ENCODE data around the gene PRKD2. TPM values are rescaled to one million over a fixed set of nuclear protein-coding genes. Genes with fewer than 3 reads are reported as not detected.

The PRKD2 gene
- total RNA-seq, 2 donors from 2014 or later, result 18.9 to 58.3 TPM

DNA sequence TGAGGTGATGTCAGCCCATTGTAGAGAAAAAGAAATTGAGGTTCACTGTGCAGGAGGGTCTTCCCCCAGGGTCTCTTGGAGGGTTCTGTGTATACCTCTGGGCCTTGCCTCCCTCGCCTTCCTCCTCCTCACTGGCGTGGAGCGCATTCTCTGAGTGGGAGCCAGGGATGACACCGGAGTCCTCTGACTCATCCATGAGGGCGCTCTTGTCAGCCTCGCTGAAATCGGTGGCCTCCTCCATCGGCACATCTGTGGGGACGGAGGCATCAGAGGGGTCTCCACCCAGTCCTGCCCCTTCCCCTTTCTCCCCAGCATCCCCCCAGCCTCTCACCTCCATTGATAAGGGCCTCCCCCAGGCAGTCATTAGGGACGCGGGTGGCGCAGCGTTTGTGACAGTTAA, 16.2 kb downstream of the PRKD2 start:
- peaks cover 0 to 34% of the 10 kb centered on the region in 2 donors for H3K36me3 ChIP-seq (replicated peaks in 1 of 2; ENCODE audit: insufficient read depth in 1 of 2, low read depth in 2 of 2)
- no peak overlapping the region for H3K4me3 ChIP-seq
- 95 to 96% methylated on average over 12 to 13 of the region's 13 CpGs for WGBS, 2 donors

DNA sequence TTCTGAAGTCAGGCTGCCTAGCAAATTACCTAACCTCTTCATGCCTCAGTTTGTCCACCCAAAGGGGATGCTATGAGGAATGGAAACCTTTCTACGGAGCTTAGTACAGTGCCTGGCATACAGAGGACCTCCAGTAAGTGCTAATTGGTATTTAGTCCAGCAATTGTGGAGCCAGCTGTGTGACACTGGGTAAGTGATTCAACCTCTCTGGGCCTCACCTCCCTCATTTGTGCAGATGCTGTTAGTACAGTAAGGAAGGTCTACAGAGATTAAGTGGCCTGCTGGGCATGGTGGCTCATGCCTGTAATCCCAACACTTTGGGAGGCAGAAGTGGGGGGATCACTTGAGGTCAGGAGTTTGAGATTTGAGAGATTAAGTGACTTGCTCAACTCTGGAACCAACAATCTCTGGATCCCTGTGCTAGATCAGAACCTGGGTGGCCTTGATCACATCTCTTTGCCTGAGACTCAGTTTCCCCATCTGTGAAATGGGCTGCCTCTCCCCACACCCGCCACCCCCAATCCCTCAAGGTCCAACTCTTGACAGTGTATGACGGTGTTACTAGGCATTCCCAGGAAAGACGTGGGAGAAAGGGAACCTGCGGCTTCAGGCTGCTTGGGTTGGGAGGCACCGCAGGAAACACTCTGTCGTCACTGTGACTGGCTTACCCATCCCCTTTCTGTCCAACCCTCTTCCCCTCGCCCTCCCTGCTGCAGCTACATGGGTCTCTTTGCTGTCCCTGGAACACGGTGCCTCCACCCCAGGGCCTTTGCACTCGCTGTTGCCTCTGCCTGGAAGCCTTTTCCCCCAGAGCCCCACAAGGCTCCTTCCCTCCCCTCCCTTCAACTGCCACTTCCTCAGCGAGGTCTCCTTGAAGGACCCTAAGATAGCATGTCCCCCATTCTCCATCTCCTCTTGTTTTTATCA, 18.3 kb downstream of the PRKD2 start:
- WGBS, 2 donors, result 95 to 97% methylated on average over 11 of the region's 11 CpGs
- peaks cover 8% of the 10 kb centered on the region for H3K4me1 ChIP-seq
- no peak overlapping the region for H3K27ac ChIP-seq
- H3K9me3 ChIP-seq, result no peaks in the 10 kb centered on the region
- ATAC-seq (no peak), DNase-seq (no peak)
- H3K36me3 ChIP-seq (replicated peaks in 1 of 2; ENCODE audit: insufficient read depth in 1 of 2, low read depth in 2 of 2), result peaks cover 5 to 35% of the 10 kb centered on the region in 2 donors
- H3K4me3 ChIP-seq, result no peak overlapping the region
- H3K27me3 ChIP-seq, result no peaks in the 10 kb centered on the region
- intact Hi-C loops (cut with DNase I), result no loop called here
- TF ChIP-seq POLR2A (IDR thresholded peaks at IDR 0.05) (no peak), CTCF (IDR thresholded peaks at IDR 0.05) (no peak)

More for the DNA sequence above, 16.2 kb downstream of the PRKD2 start:
- H3K27ac ChIP-seq, result no peak overlapping the region
- ATAC-seq (no peak), DNase-seq (no peak)
- no peaks in the 10 kb centered on the region for H3K27me3 ChIP-seq
- peaks cover 8% of the 10 kb centered on the region for H3K4me1 ChIP-seq
- intact Hi-C loops (cut with DNase I), result no loop called here
- no peaks in the 10 kb centered on the region for H3K9me3 ChIP-seq
- TF ChIP-seq CTCF (IDR thresholded peaks at IDR 0.05) (no peak), POLR2A (IDR thresholded peaks at IDR 0.05) (no peak)

DNA sequence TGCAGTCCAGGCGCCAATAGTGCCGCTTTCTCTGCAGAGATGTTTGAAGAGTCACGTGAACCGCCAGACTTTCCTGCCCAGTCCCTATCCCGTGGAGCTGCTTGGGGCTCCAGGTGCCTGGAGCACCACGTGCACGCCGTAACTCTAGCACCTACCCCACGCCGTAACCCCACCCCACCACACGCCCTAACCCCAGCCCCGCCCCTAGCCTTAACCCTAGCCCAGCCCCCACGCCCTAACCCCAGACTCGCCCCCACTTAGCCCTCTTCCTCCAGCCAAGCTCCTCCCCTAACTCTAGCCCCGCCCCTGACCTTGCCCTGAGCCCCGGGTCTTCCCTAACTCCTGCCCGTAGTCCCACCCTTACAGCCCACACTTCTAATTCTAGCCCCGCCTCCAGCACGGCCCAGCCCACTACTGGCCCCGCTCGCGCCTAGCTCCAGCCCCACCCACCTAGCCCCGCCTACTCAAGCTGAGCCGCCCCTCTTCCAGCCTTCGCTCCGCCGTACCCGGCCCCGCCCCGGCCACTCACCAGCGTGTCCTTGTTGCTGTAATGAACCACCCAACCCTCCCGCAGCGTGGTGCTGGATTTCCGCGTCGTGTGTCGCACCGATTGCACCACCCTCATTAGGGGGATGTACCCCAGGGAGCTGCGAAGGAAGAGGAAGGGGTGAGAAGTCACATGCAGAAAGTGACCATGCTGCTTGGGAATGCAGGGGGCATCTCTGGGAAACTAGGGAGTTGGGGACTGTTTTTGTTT, 19.5 kb downstream of the PRKD2 start:
- TF ChIP-seq POLR2A (IDR thresholded peaks at IDR 0.05) (no peak), CTCF (IDR thresholded peaks at IDR 0.05) (no peak)
- H3K27ac ChIP-seq, result no peak overlapping the region
- DNase-seq (peak; percentile 85 to 93 (median 88)), ATAC-seq (peak; percentile 93)
- 24 to 26% methylated on average over 37 to 39 of the region's 39 CpGs for WGBS, 2 donors
- no peaks in the 10 kb centered on the region for H3K27me3 ChIP-seq
- H3K4me1 ChIP-seq, result peaks cover 8% of the 10 kb centered on the region
- peaks cover 9 to 41% of the 10 kb centered on the region in 2 donors for H3K36me3 ChIP-seq (replicated peaks in 1 of 2; ENCODE audit: insufficient read depth in 1 of 2, low read depth in 2 of 2)
- H3K4me3 ChIP-seq, result no peak overlapping the region
- intact Hi-C loops (cut with DNase I), result no loop called here
- no peaks in the 10 kb centered on the region for H3K9me3 ChIP-seq

DNA sequence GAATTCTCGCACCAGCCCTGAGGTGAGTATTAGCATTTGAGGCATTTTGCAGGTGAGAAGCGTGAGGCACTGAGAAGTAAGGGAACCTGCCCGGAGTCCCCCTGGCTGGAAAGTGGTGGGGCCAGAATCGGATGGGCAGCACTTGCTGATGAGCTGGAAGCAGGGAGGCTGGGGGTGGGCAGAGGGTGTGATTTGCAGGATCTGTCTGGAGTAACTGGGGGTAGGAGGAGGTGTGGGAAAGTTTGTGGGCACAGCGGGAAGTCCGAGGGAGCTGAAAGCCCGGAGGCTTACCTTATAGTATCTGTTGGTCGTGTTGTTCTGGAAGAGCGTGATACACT, 20.1 kb downstream of the PRKD2 start:
- H3K36me3 ChIP-seq (replicated peaks in 1 of 2; ENCODE audit: insufficient read depth in 1 of 2, low read depth in 2 of 2), result peaks cover 14 to 40% of the 10 kb centered on the region in 2 donors
- no peaks in the 10 kb centered on the region for H3K9me3 ChIP-seq
- ATAC-seq (no peak), DNase-seq (no peak)
- TF ChIP-seq POLR2A (IDR thresholded peaks at IDR 0.05) (no peak), CTCF (IDR thresholded peaks at IDR 0.05) (no peak)
- intact Hi-C loops (cut with DNase I), result no loop called here
- peaks cover 8% of the 10 kb centered on the region for H3K4me1 ChIP-seq
- H3K27me3 ChIP-seq, result no peaks in the 10 kb centered on the region
- H3K27ac ChIP-seq, result no peak overlapping the region
- 78 to 82% methylated on average over 9 of the region's 9 CpGs for WGBS, 2 donors
- H3K4me3 ChIP-seq, result no peak overlapping the region
